ENCODE results near the gene DEFB119. TPM values are rescaled to one million over a fixed set of nuclear protein-coding genes. Genes with fewer than 3 reads are reported as not detected.

The DEFB119 gene
- total and polyA plus RNA-seq, 2 experiments from 2014 or later, result not detected

DNA sequence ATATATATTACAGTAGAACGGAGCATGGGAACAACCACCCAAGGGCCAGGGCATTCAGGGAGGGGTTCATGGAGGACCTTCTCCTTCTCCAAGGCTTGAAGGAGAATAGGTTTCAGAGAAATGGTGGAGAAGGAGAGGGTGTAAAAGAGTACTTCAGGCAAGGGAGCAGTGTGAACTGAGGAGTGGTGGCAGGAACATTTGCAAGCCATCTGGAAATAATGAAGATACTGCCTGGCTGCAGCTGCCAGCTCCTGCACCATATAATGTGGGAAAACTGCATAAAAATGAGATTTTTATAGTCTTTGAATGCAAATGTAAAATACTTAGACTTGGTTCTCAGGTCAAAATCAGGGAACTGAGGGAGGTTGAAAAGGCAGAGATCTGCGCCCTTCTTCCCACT lies 25.3 kb upstream of the DEFB119 start:
- H4K20me1 ChIP-seq (replicated peaks; ENCODE audit: insufficient read depth), result no peaks in the 10 kb centered on the region
- no peak overlapping the region for H2AFZ ChIP-seq
- H3K79me2 ChIP-seq (replicated peaks; ENCODE audit: insufficient read depth), result no peaks in the 10 kb centered on the region
- peaks cover 25% of the 10 kb centered on the region for H3K36me3 Mint-ChIP-seq (ENCODE audit: low read depth)
- H3K4me1 ChIP-seq (ENCODE audit: insufficient read depth), result no peaks in the 10 kb centered on the region
- H3K27ac ChIP-seq (ENCODE audit: low read depth), result no peak overlapping the region
- TF ChIP-seq ZNF331 (CRISPR knock-in tag; IDR thresholded peaks at IDR 0.05; ENCODE audit: low read depth) (no peak), EZH2phosphoT487 (IDR thresholded peaks at IDR 0.05; ENCODE audit: unreplicated experiment) (no peak), STAT1 (IDR thresholded peaks at IDR 0.05; ENCODE audit: unreplicated experiment) (no peak), EZH2 (IDR thresholded peaks at IDR 0.05; ENCODE audit: low read depth, unreplicated experiment) (no peak), NANOG (IDR thresholded peaks at IDR 0.05; ENCODE audit: borderline replicate concordance) (no peak), JUNB (IDR thresholded peaks at IDR 0.05; ENCODE audit: unreplicated experiment) (no peak), ZNF114 (CRISPR knock-in tag; IDR thresholded peaks at IDR 0.05) (no peak)
- TF ChIP-seq, protein P1, sequence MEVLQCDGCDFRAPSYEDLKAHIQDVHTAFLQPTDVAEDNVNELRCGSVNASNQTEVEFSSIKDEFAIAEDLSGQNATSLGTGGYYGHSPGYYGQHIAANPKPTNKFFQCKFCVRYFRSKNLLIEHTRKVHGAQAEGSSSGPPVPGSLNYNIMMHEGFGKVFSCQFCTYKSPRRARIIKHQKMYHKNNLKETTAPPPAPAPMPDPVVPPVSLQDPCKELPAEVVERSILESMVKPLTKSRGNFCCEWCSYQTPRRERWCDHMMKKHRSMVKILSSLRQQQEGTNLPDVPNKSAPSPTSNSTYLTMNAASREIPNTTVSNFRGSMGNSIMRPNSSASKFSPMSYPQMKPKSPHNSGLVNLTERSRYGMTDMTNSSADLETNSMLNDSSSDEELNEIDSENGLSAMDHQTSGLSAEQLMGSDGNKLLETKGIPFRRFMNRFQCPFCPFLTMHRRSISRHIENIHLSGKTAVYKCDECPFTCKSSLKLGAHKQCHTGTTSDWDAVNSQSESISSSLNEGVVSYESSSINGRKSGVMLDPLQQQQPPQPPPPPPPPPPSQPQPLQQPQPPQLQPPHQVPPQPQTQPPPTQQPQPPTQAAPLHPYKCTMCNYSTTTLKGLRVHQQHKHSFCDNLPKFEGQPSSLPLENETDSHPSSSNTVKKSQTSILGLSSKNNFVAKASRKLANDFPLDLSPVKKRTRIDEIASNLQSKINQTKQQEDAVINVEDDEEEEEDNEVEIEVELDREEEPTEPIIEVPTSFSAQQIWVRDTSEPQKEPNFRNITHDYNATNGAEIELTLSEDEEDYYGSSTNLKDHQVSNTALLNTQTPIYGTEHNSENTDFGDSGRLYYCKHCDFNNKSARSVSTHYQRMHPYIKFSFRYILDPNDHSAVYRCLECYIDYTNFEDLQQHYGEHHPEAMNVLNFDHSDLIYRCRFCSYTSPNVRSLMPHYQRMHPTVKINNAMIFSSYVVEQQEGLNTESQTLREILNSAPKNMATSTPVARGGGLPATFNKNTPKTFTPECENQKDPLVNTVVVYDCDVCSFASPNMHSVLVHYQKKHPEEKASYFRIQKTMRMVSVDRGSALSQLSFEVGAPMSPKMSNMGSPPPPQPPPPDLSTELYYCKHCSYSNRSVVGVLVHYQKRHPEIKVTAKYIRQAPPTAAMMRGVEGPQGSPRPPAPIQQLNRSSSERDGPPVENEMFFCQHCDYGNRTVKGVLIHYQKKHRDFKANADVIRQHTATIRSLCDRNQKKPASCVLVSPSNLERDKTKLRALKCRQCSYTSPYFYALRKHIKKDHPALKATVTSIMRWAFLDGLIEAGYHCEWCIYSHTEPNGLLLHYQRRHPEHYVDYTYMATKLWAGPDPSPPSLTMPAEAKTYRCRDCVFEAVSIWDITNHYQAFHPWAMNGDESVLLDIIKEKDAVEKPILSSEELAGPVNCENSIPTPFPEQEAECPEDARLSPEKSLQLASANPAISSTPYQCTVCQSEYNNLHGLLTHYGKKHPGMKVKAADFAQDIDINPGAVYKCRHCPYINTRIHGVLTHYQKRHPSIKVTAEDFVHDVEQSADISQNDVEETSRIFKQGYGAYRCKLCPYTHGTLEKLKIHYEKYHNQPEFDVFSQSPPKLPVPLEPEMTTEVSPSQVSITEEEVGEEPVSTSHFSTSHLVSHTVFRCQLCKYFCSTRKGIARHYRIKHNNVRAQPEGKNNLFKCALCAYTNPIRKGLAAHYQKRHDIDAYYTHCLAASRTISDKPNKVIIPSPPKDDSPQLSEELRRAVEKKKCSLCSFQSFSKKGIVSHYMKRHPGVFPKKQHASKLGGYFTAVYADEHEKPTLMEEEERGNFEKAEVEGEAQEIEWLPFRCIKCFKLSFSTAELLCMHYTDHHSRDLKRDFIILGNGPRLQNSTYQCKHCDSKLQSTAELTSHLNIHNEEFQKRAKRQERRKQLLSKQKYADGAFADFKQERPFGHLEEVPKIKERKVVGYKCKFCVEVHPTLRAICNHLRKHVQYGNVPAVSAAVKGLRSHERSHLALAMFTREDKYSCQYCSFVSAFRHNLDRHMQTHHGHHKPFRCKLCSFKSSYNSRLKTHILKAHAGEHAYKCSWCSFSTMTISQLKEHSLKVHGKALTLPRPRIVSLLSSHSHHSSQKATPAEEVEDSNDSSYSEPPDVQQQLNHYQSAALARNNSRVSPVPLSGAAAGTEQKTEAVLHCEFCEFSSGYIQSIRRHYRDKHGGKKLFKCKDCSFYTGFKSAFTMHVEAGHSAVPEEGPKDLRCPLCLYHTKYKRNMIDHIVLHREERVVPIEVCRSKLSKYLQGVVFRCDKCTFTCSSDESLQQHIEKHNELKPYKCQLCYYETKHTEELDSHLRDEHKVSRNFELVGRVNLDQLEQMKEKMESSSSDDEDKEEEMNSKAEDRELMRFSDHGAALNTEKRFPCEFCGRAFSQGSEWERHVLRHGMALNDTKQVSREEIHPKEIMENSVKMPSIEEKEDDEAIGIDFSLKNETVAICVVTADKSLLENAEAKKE (CRISPR knock-in tag; IDR thresholded peaks at IDR 0.05), result no peak
- TF ChIP-seq, protein P2, sequence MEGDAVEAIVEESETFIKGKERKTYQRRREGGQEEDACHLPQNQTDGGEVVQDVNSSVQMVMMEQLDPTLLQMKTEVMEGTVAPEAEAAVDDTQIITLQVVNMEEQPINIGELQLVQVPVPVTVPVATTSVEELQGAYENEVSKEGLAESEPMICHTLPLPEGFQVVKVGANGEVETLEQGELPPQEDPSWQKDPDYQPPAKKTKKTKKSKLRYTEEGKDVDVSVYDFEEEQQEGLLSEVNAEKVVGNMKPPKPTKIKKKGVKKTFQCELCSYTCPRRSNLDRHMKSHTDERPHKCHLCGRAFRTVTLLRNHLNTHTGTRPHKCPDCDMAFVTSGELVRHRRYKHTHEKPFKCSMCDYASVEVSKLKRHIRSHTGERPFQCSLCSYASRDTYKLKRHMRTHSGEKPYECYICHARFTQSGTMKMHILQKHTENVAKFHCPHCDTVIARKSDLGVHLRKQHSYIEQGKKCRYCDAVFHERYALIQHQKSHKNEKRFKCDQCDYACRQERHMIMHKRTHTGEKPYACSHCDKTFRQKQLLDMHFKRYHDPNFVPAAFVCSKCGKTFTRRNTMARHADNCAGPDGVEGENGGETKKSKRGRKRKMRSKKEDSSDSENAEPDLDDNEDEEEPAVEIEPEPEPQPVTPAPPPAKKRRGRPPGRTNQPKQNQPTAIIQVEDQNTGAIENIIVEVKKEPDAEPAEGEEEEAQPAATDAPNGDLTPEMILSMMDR (conservative IDR thresholded peaks at IDR 0.05; ENCODE audit: low read depth in 2 of 2), result no peak
- H3F3A ChIP-seq (replicated peaks; ENCODE audit: low read depth), result no peaks in the 10 kb centered on the region
- H3K27me3 Mint-ChIP-seq (ENCODE audit: insufficient read depth, low read depth, poor library complexity), result peaks cover 4% of the 10 kb centered on the region
- H3K9me3 Mint-ChIP-seq, result peaks cover 96% of the 10 kb centered on the region; the same call in 2 of the 3 replicates
- no peaks in the 10 kb centered on the region for H3K27me3 ChIP-seq (ENCODE audit: insufficient read depth)
- no peak overlapping the region for H3K27ac Mint-ChIP-seq
- H3K36me3 ChIP-seq (ENCODE audit: insufficient read depth), result peaks cover 3% of the 10 kb centered on the region; the same call in 1 of the 2 replicates
- no peak overlapping the region for H3K4me2 ChIP-seq
- H3K4me1 Mint-ChIP-seq, result no peaks in the 10 kb centered on the region
- no peak for ATAC-seq
- no peak overlapping the region for H3K4me3 Mint-ChIP-seq
- H3K9me2 ChIP-seq (ENCODE audit: insufficient read depth), result peaks cover 7% of the 10 kb centered on the region; the same call in 1 of the 2 replicates
- DNase-seq (ENCODE audit: low spot score), result no peak
- H3K4me3 ChIP-seq, result no peak overlapping the region

All from GM23338 (cell line).